ENCODE measurements around the gene RERE. TPM values are rescaled to one million over a fixed set of nuclear protein-coding genes. Genes with fewer than 3 reads are reported as not detected.

RERE gene
- total and polyA plus RNA-seq, 2 donors (not counting 3 experiments of a cell fraction or from before 2014, with no cell fraction given) = 14.1 to 113 TPM

DNA sequence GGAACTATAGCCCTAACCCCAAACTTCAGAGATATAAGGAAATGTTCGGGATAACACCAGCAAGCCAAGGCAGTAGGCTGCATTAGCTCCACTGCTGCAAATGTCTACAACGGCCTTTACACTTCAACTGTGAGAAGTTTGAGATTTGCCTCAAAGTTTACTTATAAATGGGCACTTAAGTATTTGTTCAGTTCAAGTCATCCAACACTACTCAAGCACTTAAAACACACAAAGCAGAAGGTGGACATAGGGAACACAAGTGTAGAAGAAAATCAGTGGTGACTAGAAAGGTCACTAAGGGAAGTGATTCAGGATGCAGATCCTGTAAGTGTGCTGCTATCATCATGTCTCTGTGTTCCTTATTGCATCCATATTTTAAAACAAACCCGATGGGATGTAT is 278.9 kb downstream of the RERE start:
- intact Hi-C loops (cut with micrococcal nuclease) = no loop called here
- H3K9me3 ChIP-seq (replicated peaks; ENCODE audit: control insufficient read depth, insufficient read depth, low read length) = no peaks in the 10 kb centered on the region
- TF ChIP-seq JUN (IDR thresholded peaks at IDR 0.05; ENCODE audit: borderline replicate concordance, insufficient read depth, insufficient read length, low read depth) (no peak), EZH2 (IDR thresholded peaks at IDR 0.05; ENCODE audit: borderline replicate concordance, low read depth, low read length, severe bottlenecking) (no peak), MYC (IDR thresholded peaks at IDR 0.05; ENCODE audit: low read depth, low read length) (no peak)
- TF ChIP-seq, protein P1, sequence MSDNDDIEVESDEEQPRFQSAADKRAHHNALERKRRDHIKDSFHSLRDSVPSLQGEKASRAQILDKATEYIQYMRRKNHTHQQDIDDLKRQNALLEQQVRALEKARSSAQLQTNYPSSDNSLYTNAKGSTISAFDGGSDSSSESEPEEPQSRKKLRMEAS (IDR thresholded peaks at IDR 0.05; ENCODE audit: insufficient read depth, insufficient read length) = no peak
- TF ChIP-seq, protein P2, sequence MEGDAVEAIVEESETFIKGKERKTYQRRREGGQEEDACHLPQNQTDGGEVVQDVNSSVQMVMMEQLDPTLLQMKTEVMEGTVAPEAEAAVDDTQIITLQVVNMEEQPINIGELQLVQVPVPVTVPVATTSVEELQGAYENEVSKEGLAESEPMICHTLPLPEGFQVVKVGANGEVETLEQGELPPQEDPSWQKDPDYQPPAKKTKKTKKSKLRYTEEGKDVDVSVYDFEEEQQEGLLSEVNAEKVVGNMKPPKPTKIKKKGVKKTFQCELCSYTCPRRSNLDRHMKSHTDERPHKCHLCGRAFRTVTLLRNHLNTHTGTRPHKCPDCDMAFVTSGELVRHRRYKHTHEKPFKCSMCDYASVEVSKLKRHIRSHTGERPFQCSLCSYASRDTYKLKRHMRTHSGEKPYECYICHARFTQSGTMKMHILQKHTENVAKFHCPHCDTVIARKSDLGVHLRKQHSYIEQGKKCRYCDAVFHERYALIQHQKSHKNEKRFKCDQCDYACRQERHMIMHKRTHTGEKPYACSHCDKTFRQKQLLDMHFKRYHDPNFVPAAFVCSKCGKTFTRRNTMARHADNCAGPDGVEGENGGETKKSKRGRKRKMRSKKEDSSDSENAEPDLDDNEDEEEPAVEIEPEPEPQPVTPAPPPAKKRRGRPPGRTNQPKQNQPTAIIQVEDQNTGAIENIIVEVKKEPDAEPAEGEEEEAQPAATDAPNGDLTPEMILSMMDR (IDR thresholded peaks at IDR 0.05; ENCODE audit: extremely low read depth in 1 of 2, insufficient read depth in 1 of 2, low read depth in 1 of 2, low read length in 2 of 2) = no peak
- no peaks in the 10 kb centered on the region for H3K27me3 ChIP-seq (ENCODE audit: control insufficient read depth in 2 of 2, insufficient read depth in 2 of 2, low read length in 2 of 2)
- DNase-seq (ENCODE audit: low read depth, low spot score) (no peak), FAIRE-seq (no peak)
- BruUV-seq (replicated peaks) = no TSS peak
- H3K27ac ChIP-seq (ENCODE audit: insufficient read depth, low read depth, low read length) = no peak overlapping the region
- no peak overlapping the region for H3K4me2 ChIP-seq (ENCODE audit: insufficient read depth, low read length)
- no peak overlapping the region for H3K4me3 ChIP-seq (replicated peaks in 1 of 3; ENCODE audit: insufficient read depth in 1 of 3, low read depth in 1 of 3, low read length in 3 of 3)
- POLR2A ChIA-PET = interaction anchor here (0.6 kb wide), 1 partner anchor 1279 kb away, joined by 6 read pairs; no protein-coding TSS in a partner anchor
- H3K9ac ChIP-seq (replicated peaks; ENCODE audit: extremely low read depth, insufficient read depth, low read length) = no peak overlapping the region
- peaks cover 4% of the 10 kb centered on the region for H4K20me1 ChIP-seq (replicated peaks; ENCODE audit: control insufficient read depth, extremely low read depth, insufficient read depth, low read length)
- no peaks in the 10 kb centered on the region for H3K79me2 ChIP-seq (ENCODE audit: control insufficient read depth, insufficient read depth, low read length)
- CTCF ChIA-PET = interaction anchor here (1.0 kb wide), 1 partner anchor 13 kb away, joined by 3 read pairs; no protein-coding TSS in a partner anchor
- H3K4me1 ChIP-seq (ENCODE audit: control insufficient read depth, extremely low read depth, insufficient read depth, low read length) = peaks cover 29% of the 10 kb centered on the region
- no peak overlapping the region for H2AFZ ChIP-seq (ENCODE audit: low read depth, low read length)
- no peaks in the 10 kb centered on the region for H3K36me3 ChIP-seq (ENCODE audit: control insufficient read depth in 2 of 2, extremely low read depth in 1 of 2, insufficient read depth in 2 of 2, low read length in 2 of 2)
- dilution Hi-C loops (cut with MboI; ENCODE audit: extremely low pct_ligation_motif_present, low sequenced_read_pairs) = no loop called here
- H3K9me1 ChIP-seq (replicated peaks; ENCODE audit: control insufficient read depth, extremely low read depth, insufficient read depth, low read length) = no peaks in the 10 kb centered on the region

DNA sequence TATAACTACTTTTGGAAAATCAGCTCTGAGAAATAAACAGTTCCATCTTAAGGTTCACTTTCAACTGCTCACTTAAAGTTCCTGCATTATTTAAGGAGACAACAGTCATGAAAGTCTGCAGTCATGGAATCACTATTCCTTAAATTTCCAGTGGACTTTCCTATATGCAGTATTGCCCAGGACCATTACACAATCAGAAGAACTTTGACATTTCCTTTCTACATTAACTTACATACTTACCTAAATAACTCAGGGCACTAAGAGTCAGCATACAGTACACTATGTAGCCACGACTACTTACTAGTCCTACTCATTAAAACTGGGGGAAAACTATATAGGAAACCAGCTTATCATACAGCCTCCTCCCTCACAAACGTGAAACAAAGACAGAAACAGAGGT is 279.4 kb downstream of the RERE start:
- Histone ChIP-seq H3K27ac (ENCODE audit: insufficient read depth, low read depth, low read length) (no peak overlapping the region), H3K27me3 (ENCODE audit: control insufficient read depth in 2 of 2, insufficient read depth in 2 of 2, low read length in 2 of 2) (no peaks in the 10 kb centered on the region), H4K20me1 (replicated peaks; ENCODE audit: control insufficient read depth, extremely low read depth, insufficient read depth, low read length) (peaks cover 4% of the 10 kb centered on the region), H3K9me3 (replicated peaks; ENCODE audit: control insufficient read depth, insufficient read depth, low read length) (no peaks in the 10 kb centered on the region), H3K4me1 (ENCODE audit: control insufficient read depth, extremely low read depth, insufficient read depth, low read length) (peaks cover 29% of the 10 kb centered on the region), H2AFZ (ENCODE audit: low read depth, low read length) (no peak overlapping the region), H3K4me2 (ENCODE audit: insufficient read depth, low read length) (no peak overlapping the region), H3K4me3 (replicated peaks in 1 of 3; ENCODE audit: insufficient read depth in 1 of 3, low read depth in 1 of 3, low read length in 3 of 3) (no peak overlapping the region), H3K36me3 (ENCODE audit: control insufficient read depth in 2 of 2, extremely low read depth in 1 of 2, insufficient read depth in 2 of 2, low read length in 2 of 2) (no peaks in the 10 kb centered on the region), H3K9ac (replicated peaks; ENCODE audit: extremely low read depth, insufficient read depth, low read length) (no peak overlapping the region), H3K79me2 (ENCODE audit: control insufficient read depth, insufficient read depth, low read length) (no peaks in the 10 kb centered on the region), H3K9me1 (replicated peaks; ENCODE audit: control insufficient read depth, extremely low read depth, insufficient read depth, low read length) (no peaks in the 10 kb centered on the region)
- dilution Hi-C loops (cut with MboI; ENCODE audit: extremely low pct_ligation_motif_present, low sequenced_read_pairs) (no loop called here), intact Hi-C loops (cut with micrococcal nuclease) (no loop called here)
- DNase-seq (ENCODE audit: low read depth, low spot score) = no peak
- TF ChIP-seq POLR2AphosphoS5 (IDR thresholded peaks at IDR 0.05; ENCODE audit: insufficient read depth, low read depth, low read length) (no peak), GATA2 (IDR thresholded peaks at IDR 0.05; ENCODE audit: insufficient read depth, insufficient read length, low read depth, low read length) (no peak), JUN (IDR thresholded peaks at IDR 0.05; ENCODE audit: borderline replicate concordance, insufficient read depth, insufficient read length, low read depth) (no peak), MYC (IDR thresholded peaks at IDR 0.05; ENCODE audit: low read depth, low read length) (no peak), POLR2A (IDR thresholded peaks at IDR 0.05; ENCODE audit: low read depth, low read length) (no peak), EZH2 (IDR thresholded peaks at IDR 0.05; ENCODE audit: borderline replicate concordance, low read depth, low read length, severe bottlenecking) (no peak), FOS (IDR thresholded peaks at IDR 0.05; ENCODE audit: borderline replicate concordance, insufficient read depth, low read length) (no peak)
- TF ChIP-seq, protein P2 (IDR thresholded peaks at IDR 0.05; ENCODE audit: extremely low read depth in 1 of 2, insufficient read depth in 1 of 2, low read depth in 1 of 2, low read length in 2 of 2) = no peak
- TF ChIP-seq, protein P1 (IDR thresholded peaks at IDR 0.05; ENCODE audit: insufficient read depth, insufficient read length) = no peak
- POLR2A ChIA-PET = interaction anchor here (0.6 kb wide), 1 partner anchor 1280 kb away, joined by 6 read pairs; no protein-coding TSS in a partner anchor
- FAIRE-seq = no peak
- CTCF ChIA-PET = interaction anchor here (1.0 kb wide), 1 partner anchor 12 kb away, joined by 3 read pairs; no protein-coding TSS in a partner anchor
- BruUV-seq (replicated peaks) = no TSS peak
